ENCODE data around the gene PCDHA5.

Gene PCDHA5

GRCh38 chr5:140862441-140863295 lies 41.3 kb downstream of the PCDHA5 start:
- DNase-seq (ENCODE audit: low read depth): no peak

GRCh38 chr5:140868721-140869554 lies 47.5 kb downstream of the PCDHA5 start, which contains the start of gene PCDHA11:
TSS of gene PCDHA11 (plus strand) at chr5:140868957. CDS start at chr5:140869104, 147 bp downstream.
- DNase-seq (ENCODE audit: low read depth): no peak

- DNase-seq (ENCODE audit: low read depth): no peak
These were observed 48.1 kb downstream of the PCDHA5 start for GRCh38 chr5:140869555-140869886.

- no peak for DNase-seq (ENCODE audit: low read depth)
These were observed 49.1 kb downstream of the PCDHA5 start for GRCh38 chr5:140870221-140871201.
